ENCODE data around the gene AKR1C8.
"Not testable (repeated sequence)": the region's sequence is repeated elsewhere in the genome, so short reads cannot be mapped to it uniquely, and the experiment has no call there.

DNA sequence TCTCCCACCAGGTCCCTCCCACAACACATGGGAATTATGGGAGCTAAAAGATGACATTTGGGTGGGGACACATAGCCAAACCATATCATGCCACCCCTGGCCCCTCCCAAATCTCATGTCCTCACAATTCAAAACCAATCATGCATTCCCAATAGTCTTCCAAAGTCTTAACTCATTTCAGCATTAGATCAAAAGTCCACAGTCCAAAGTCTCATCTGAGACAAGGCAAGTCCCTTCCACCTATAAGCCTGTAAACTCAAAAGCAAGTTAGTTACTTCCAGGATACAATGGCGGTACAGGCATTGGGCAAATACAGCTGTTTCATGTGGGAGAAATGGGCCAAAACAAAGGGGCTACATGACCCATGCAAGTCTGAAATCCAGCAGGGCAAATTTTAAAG, 24.8 kb upstream of the AKR1C8 start:
- TF ChIP-seq, protein P1, sequence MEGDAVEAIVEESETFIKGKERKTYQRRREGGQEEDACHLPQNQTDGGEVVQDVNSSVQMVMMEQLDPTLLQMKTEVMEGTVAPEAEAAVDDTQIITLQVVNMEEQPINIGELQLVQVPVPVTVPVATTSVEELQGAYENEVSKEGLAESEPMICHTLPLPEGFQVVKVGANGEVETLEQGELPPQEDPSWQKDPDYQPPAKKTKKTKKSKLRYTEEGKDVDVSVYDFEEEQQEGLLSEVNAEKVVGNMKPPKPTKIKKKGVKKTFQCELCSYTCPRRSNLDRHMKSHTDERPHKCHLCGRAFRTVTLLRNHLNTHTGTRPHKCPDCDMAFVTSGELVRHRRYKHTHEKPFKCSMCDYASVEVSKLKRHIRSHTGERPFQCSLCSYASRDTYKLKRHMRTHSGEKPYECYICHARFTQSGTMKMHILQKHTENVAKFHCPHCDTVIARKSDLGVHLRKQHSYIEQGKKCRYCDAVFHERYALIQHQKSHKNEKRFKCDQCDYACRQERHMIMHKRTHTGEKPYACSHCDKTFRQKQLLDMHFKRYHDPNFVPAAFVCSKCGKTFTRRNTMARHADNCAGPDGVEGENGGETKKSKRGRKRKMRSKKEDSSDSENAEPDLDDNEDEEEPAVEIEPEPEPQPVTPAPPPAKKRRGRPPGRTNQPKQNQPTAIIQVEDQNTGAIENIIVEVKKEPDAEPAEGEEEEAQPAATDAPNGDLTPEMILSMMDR (IDR thresholded peaks at IDR 0.05) = not testable (repeated sequence)
- not testable (repeated sequence) for TF ChIP-seq POLR2A, EP300, POLR2AphosphoS5 (IDR thresholded peaks at IDR 0.05)
